GM12873 (cell line): Measurements from ENCODE around the gene FTL.

Experiments used
- TF ChIP-seq, protein P1 (sequence below): IDR thresholded peaks from 2 replicates; pipeline ENCODE4 v1.5.1; 2012; ENCODE audit warnings: low read depth, mild to moderate bottlenecking, moderate library complexity, low read length, control low read depth; ENCODE audit not compliant: insufficient read depth; ENCODE audit errors: missing control alignments

The FTL gene

DNA sequence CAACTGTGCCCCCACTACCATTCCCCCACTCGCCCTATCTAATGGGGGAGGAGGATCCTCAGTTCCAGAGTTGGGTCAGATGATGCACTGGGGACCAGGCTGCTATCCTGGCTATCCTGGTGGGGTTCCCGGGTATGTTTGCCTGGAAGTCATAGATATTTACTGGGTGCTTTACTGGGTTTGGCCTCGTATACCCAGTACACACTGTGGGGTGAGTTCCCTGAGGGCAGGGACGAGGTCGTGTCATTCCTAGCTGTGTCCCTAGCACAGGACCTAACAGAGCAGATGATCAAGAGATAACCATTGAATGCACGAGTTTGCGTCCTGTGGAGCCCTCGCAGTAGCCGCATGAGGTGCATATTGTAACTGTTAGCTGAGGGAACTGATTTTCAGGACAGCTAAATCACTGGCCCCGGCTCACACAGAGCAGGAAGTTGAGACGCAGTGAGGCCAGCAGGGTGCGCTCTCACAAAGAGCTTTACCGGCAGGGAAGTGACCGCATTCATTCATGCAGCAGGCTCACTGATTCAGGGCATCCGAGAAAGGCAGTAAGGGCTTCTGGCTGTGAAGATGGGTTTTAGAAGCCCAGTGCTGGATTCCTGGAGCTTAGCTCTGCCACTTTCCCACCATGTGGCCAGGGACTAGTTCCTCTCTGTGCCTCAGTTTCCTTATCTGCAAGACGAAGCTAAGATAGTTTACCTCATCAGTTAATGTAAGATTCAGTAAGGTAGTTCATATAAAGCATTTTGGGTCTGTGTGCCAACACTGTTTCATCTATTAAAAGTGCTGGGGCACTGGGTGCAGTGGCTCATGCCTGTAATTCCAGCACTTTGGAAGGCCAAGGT is 34.6 kb downstream of the FTL start:
- TF ChIP-seq, protein P1, sequence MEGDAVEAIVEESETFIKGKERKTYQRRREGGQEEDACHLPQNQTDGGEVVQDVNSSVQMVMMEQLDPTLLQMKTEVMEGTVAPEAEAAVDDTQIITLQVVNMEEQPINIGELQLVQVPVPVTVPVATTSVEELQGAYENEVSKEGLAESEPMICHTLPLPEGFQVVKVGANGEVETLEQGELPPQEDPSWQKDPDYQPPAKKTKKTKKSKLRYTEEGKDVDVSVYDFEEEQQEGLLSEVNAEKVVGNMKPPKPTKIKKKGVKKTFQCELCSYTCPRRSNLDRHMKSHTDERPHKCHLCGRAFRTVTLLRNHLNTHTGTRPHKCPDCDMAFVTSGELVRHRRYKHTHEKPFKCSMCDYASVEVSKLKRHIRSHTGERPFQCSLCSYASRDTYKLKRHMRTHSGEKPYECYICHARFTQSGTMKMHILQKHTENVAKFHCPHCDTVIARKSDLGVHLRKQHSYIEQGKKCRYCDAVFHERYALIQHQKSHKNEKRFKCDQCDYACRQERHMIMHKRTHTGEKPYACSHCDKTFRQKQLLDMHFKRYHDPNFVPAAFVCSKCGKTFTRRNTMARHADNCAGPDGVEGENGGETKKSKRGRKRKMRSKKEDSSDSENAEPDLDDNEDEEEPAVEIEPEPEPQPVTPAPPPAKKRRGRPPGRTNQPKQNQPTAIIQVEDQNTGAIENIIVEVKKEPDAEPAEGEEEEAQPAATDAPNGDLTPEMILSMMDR, result peak; percentile 85

GRCh38 chr19:49004133-49004532 is 39.0 kb downstream of the FTL start:
- TF ChIP-seq, protein P1, result no peak

DNA sequence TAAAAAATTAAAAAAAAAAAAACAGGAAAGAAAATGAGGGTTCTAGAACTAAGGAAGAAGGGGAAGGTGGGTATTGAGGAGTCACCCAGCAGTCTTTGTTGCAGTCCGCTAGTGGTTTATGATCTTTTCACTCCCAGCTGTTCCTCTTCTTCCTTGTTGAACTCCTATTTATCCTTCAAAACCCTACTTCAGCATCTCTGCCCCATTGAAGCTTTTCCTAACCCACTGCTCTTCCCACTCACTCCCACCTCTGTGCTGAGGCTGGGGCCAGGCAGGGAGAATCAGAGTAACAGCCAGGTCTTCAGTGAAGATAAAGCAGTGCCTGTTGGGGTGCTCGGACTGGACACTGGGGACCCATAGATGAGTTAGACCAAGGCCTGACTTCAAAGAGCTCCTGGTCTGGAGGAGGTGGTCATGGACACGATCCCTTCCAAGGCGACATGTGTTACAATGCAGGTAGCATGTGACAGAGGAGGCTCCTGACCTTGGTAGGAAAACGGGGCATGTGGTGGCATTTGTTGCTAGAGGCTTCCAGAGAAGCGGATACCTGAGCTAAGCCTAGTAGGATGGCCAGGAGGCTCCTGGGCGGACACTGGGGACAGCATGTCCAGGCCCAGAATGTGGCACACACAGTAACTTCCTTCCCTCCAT is 40.0 kb downstream of the FTL start:
- TF ChIP-seq, protein P1, result no peak

GRCh38 chr19:49006905-49007304 is 41.8 kb downstream of the FTL start:
- TF ChIP-seq, protein P1, result no peak

- TF ChIP-seq, protein P1, result no peak
These were observed 44.7 kb downstream of the FTL start for GRCh38 chr19:49009828-49010227.

GRCh38 chr19:49010453-49010852 is 45.3 kb downstream of the FTL start:
- TF ChIP-seq, protein P1, result no peak

DNA sequence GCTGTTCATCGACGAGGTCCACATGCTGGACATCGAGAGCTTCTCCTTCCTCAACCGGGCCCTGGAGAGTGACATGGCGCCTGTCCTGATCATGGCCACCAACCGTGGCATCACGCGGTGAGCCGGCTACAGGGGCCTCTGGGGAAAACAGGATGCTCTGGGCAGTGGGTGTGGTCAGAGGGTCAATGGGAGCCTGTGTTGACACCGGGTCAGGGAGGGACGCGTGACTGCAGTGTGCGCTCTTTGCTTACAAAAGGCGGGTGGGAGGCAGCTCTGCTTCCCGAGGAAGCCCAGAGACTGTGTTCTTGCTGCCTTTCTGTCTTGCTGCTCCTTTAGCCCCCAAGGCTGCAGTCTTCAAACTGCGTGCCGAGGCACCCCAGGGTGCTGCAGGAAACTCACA is 46.1 kb downstream of the FTL start:
- TF ChIP-seq, protein P1, result no peak
